Sigmoid colon (tissue), 4 donors: ENCODE results near the gene GJA3.

ENCODE experiments used
- POLR2AphosphoS5 ChIP-seq, 4 donors: sonication (generic); formaldehyde crosslinking; IDR thresholded peaks; one replicate each; pipeline ENCODE4 v1.6.1; 2017; ENCODE audit warnings: antibody characterized with exemption in 4 of 4
- TF ChIP-seq, protein P1 (sequence below), 4 experiments: fragments of 450-650 bp in 3 of 4; fragments of 200-600 bp in 1 of 4; IDR thresholded peaks; one replicate each; pipeline ENCODE4 v1.5.1; 2016 to 2019; ENCODE audit warnings: antibody characterized with exemption in 4 of 4, mild to moderate bottlenecking in 3 of 4, moderate library complexity in 2 of 4

DNA sequence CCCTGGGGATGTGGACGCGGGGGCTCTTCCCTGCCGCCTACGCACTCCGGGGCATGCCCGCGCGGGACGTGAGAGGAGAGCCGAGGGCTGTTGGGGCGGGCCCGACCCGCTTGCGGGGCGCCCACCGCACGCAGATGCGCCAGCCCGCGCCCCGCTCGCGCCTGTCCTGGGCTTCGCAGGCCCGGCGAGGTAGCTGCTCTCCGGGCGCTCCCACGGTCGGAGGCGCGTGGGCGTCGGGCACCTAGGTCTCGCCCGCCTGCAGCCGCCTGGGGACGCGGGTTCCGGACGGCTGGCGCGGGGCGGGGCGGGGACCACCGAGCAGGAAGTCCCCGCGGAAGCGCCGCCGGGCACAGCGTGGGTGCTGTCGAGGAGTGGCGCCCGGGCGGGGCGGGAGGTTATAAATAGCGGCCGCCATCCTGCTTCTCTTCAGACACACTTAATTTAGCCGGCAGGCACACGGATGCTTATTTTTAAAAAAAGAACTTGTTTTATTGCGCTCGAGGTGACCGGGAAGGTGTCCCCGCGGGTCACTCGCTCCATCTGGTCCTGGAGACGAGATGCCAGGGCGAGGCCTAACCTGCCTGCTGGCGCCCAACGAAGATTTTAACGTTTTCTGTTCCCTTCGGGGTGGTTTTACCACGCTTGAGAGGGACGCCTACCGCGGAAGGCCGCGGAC, 561 bp upstream of the GJA3 start:
- TF ChIP-seq POLR2AphosphoS5 (IDR thresholded peaks at IDR 0.05), result no peak
- TF ChIP-seq, protein P1, sequence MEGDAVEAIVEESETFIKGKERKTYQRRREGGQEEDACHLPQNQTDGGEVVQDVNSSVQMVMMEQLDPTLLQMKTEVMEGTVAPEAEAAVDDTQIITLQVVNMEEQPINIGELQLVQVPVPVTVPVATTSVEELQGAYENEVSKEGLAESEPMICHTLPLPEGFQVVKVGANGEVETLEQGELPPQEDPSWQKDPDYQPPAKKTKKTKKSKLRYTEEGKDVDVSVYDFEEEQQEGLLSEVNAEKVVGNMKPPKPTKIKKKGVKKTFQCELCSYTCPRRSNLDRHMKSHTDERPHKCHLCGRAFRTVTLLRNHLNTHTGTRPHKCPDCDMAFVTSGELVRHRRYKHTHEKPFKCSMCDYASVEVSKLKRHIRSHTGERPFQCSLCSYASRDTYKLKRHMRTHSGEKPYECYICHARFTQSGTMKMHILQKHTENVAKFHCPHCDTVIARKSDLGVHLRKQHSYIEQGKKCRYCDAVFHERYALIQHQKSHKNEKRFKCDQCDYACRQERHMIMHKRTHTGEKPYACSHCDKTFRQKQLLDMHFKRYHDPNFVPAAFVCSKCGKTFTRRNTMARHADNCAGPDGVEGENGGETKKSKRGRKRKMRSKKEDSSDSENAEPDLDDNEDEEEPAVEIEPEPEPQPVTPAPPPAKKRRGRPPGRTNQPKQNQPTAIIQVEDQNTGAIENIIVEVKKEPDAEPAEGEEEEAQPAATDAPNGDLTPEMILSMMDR (IDR thresholded peaks at IDR 0.05), result no peak
